H1 (cell line): ENCODE data around the gene CDC27. TPM values are rescaled to one million over a fixed set of nuclear protein-coding genes. Genes with fewer than 3 reads are reported as not detected.

Experiments
- CTCF ChIA-PET: fragments of 300-600 bp; sonication (Branson Sonifier 250); formaldehyde crosslinking; loops from one replicate; lab custom pipeline; 2021; ENCODE audit not compliant: partially characterized antibody; lab: Charles Lee
- POLR2A ChIA-PET: fragments of 300-600 bp; sonication (Branson Sonifier 250); formaldehyde crosslinking; loops from one replicate; lab custom pipeline; 2021; ENCODE audit warnings: inconsistent platforms; ENCODE audit not compliant: partially characterized antibody; lab: Charles Lee
- DNase-seq, 2 experiments: peaks; one replicate each; pipeline versions ENCODE4 v3.0.0 to v3.0.0-alpha.2; 2010 to 2022; ENCODE audit warnings: low spot score in 2 of 2, low read depth in 1 of 2, mixed read lengths in 1 of 2
- FAIRE-seq: peaks from 2 replicates; lab custom pipeline; 2011; peaks lifted over from hg19 to GRCh38; lab: Jason Lieb, UNC
- H2AFZ ChIP-seq: 2 replicates; pipeline ENCODE4 v1.8.1; 2012; ENCODE audit warnings: low read length, inconsistent platforms
- H2AK5ac ChIP-seq: 2 replicates; pipeline ENCODE4 v1.6.1; 2013; ENCODE audit warnings: low read depth, low read length
- H2BK120ac ChIP-seq: replicated peaks from 2 replicates; pipeline ENCODE3; 2013; ENCODE audit warnings: low read depth, low read length, inconsistent platforms
- H2BK12ac ChIP-seq: 2 replicates; pipeline ENCODE4 v1.6.1; 2013; ENCODE audit warnings: low read depth, low read length
- H2BK15ac ChIP-seq: 2 replicates; pipeline ENCODE4 v1.6.1; 2013; ENCODE audit warnings: low read length
- H2BK20ac ChIP-seq: 2 replicates; pipeline ENCODE4 v1.6.1; 2013; ENCODE audit warnings: low read length
- H2BK5ac ChIP-seq: 2 replicates; pipeline ENCODE4 v1.6.1; 2013; ENCODE audit warnings: low read depth, low read length
- H3K14ac ChIP-seq: 2 replicates; pipeline ENCODE4 v1.6.1; 2013; ENCODE audit warnings: inconsistent platforms; ENCODE audit not compliant: insufficient read length
- H3K18ac ChIP-seq: 2 replicates; pipeline ENCODE4 v1.6.1; 2013; ENCODE audit warnings: low read length; ENCODE audit errors: extremely low read depth
- H3K23ac ChIP-seq: 2 replicates; pipeline ENCODE4 v1.6.1; 2013; ENCODE audit warnings: inconsistent platforms; ENCODE audit not compliant: insufficient read length
- H3K23me2 ChIP-seq: 2 replicates; pipeline ENCODE4 v1.6.1; 2013; ENCODE audit warnings: low read depth, low read length
- H3K27ac ChIP-seq: 2 replicates; pipeline ENCODE4 v1.6.1; 2011; ENCODE audit warnings: low read depth, low read length, inconsistent platforms
- H3K27me3 ChIP-seq, 4 experiments: replicated peaks in 1 of 4; 1 replicate in 1 of 4; 2 replicates in 3 of 4; pipeline versions ENCODE4 v1.6.1 to v1.8.1; 2011 to 2013; ENCODE audit warnings: low read length in 3 of 4, mild to moderate bottlenecking in 3 of 4, inconsistent platforms in 2 of 4, mixed read lengths in 2 of 4, moderate library complexity in 1 of 4; ENCODE audit not compliant: control insufficient read depth in 3 of 4, insufficient read depth in 3 of 4; ENCODE audit errors: extremely low read depth in 1 of 4
- H3K36me3 ChIP-seq, 4 experiments: 2 replicates each; pipeline versions ENCODE4 v1.6.1 to v1.8.1; 2011 to 2013; ENCODE audit warnings: mild to moderate bottlenecking in 4 of 4, low read length in 3 of 4, moderate library complexity in 2 of 4, control low read depth in 1 of 4, inconsistent platforms in 1 of 4; ENCODE audit not compliant: insufficient read depth in 4 of 4, control insufficient read depth in 2 of 4
- H3K4ac ChIP-seq: replicated peaks from 2 replicates; pipeline ENCODE3; 2013; ENCODE audit warnings: low read length, low read depth, mixed read lengths, inconsistent platforms; ENCODE audit not compliant: insufficient read length
- H3K4me1 ChIP-seq, 4 experiments: replicated peaks in 1 of 4; 1 replicate in 1 of 4; 2 replicates in 3 of 4; pipeline versions ENCODE4 v1.6.1 to v1.8.1; 2011 to 2013; ENCODE audit warnings: low read length in 3 of 4, inconsistent platforms in 2 of 4, mixed read lengths in 1 of 4; ENCODE audit not compliant: insufficient read depth in 4 of 4, control insufficient read depth in 3 of 4
- H3K4me2 ChIP-seq, 2 experiments: 2 replicates each; pipeline versions ENCODE4 v1.6.1 to v1.8.1; 2011 to 2013; ENCODE audit warnings: low read depth in 2 of 2, low read length in 2 of 2, control low read depth in 1 of 2, inconsistent platforms in 1 of 2, mild to moderate bottlenecking in 1 of 2; ENCODE audit not compliant: insufficient read depth in 1 of 2
- H3K4me3 ChIP-seq, 4 experiments: fragments of 200-600, 300-600 bp in 1 of 4; sonication (generic), shearing (Covaris generic), sonication (Bioruptor Twin) in 1 of 4; 2 replicates each; pipeline versions ENCODE4 v1.5.1 to v1.8.1; 2011 to 2016; ENCODE audit warnings: low read length in 4 of 4, low read depth in 3 of 4, control low read depth in 2 of 4, inconsistent platforms in 2 of 4, mild to moderate bottlenecking in 2 of 4, mixed read lengths in 1 of 4, moderate library complexity in 1 of 4; ENCODE audit not compliant: insufficient read depth in 2 of 4; ENCODE audit errors: extremely low read depth in 1 of 4
- H3K56ac ChIP-seq: replicated peaks from 2 replicates; pipeline ENCODE3; 2013; ENCODE audit warnings: low read depth, mild to moderate bottlenecking, mixed read lengths, low read length, inconsistent platforms; ENCODE audit not compliant: insufficient read length
- H3K79me1 ChIP-seq: 2 replicates; pipeline ENCODE4 v1.6.1; 2013; ENCODE audit warnings: low read depth, low read length, control low read depth
- H3K79me2 ChIP-seq, 2 experiments: 2 replicates each; pipeline versions ENCODE4 v1.6.1 to v1.8.1; 2012 to 2013; ENCODE audit warnings: low read length in 2 of 2, mild to moderate bottlenecking in 2 of 2, inconsistent platforms in 1 of 2; ENCODE audit not compliant: insufficient read depth in 2 of 2, control insufficient read depth in 1 of 2
- H3K9ac ChIP-seq, 4 experiments: replicated peaks in 1 of 4; 1 replicate in 1 of 4; 2 replicates in 3 of 4; pipeline versions ENCODE4 v1.6.1 to v1.8.1; 2011 to 2013; ENCODE audit warnings: low read depth in 3 of 4, low read length in 3 of 4, control low read depth in 2 of 4, mild to moderate bottlenecking in 2 of 4, moderate library complexity in 2 of 4, inconsistent platforms in 1 of 4; ENCODE audit errors: extremely low read depth in 1 of 4
- H3K9me3 ChIP-seq, 2 experiments: 2 replicates each; pipeline versions ENCODE4 v1.6.1 to v1.8.1; 2012 to 2013; ENCODE audit warnings: mild to moderate bottlenecking in 2 of 2, moderate library complexity in 2 of 2, control low read depth in 1 of 2, inconsistent platforms in 1 of 2, low read depth in 1 of 2, low read length in 1 of 2, mixed read lengths in 1 of 2; ENCODE audit not compliant: insufficient read depth in 2 of 2
- H4K20me1 ChIP-seq, 2 experiments: replicated peaks in 1 of 2; 2 replicates each; pipeline versions ENCODE3 to v1.8.1; 2011 to 2013; ENCODE audit warnings: inconsistent platforms in 2 of 2, low read length in 2 of 2, mild to moderate bottlenecking in 1 of 2; ENCODE audit not compliant: insufficient read depth in 2 of 2, control insufficient read depth in 1 of 2
- H4K5ac ChIP-seq: 2 replicates; pipeline ENCODE4 v1.6.1; 2013; ENCODE audit warnings: low read length, low read depth, mixed read lengths, inconsistent platforms; ENCODE audit not compliant: insufficient read length
- H4K8ac ChIP-seq: 2 replicates; pipeline ENCODE4 v1.8.0; 2013; ENCODE audit warnings: mild to moderate bottlenecking, moderate library complexity, low read length, inconsistent platforms; ENCODE audit not compliant: insufficient read depth; ENCODE audit errors: extremely low read depth
- H4K91ac ChIP-seq: replicated peaks from 2 replicates; pipeline ENCODE3; 2013; ENCODE audit warnings: low read length, mixed read lengths, inconsistent platforms; ENCODE audit not compliant: insufficient read length
- CBX5 ChIP-seq: fragments of 300-800, 300-1000 bp; sonication (generic); IDR thresholded peaks from 2 replicates; pipeline ENCODE4 v1.7.1; 2016; ENCODE audit warnings: antibody characterized with exemption, low read length, low read depth
- CEBPB ChIP-seq: IDR thresholded peaks from 2 replicates; pipeline ENCODE4 v1.6.1; 2012; ENCODE audit warnings: low read depth, low read length
- CHD1 ChIP-seq: IDR thresholded peaks from 2 replicates; pipeline ENCODE4 v1.6.1; 2012; ENCODE audit warnings: low read depth, low read length, improper control_type of control experiment
- CREB1 ChIP-seq: IDR thresholded peaks from 2 replicates; pipeline ENCODE4 v1.6.1; 2012; ENCODE audit warnings: inconsistent platforms
- CTBP2 ChIP-seq: IDR thresholded peaks from 2 replicates; pipeline ENCODE4 v1.7.0; 2011; ENCODE audit warnings: borderline replicate concordance, mild to moderate bottlenecking, moderate library complexity, mixed read lengths, low read length; ENCODE audit not compliant: insufficient read depth, insufficient read length
- EP300 ChIP-seq, 2 experiments: IDR thresholded peaks; 1 replicate in 1 of 2; 2 replicates in 1 of 2; pipeline ENCODE4 v1.6.1; 2011 to 2012; ENCODE audit warnings: low read depth in 2 of 2, low read length in 2 of 2, mild to moderate bottlenecking in 2 of 2, borderline replicate concordance in 1 of 2, inconsistent platforms in 1 of 2, moderate library complexity in 1 of 2
- KDM1A ChIP-seq: fragments of 200-600, 300-600 bp; sonication (generic); IDR thresholded peaks from 2 replicates; pipeline ENCODE4 v1.7.1; 2016; ENCODE audit warnings: mild to moderate bottlenecking, low read length, borderline replicate concordance
- SP2 ChIP-seq: IDR thresholded peaks from 2 replicates; pipeline ENCODE4 v1.6.1; 2012; ENCODE audit warnings: mild to moderate bottlenecking, low read length, inconsistent platforms
- USF2 ChIP-seq: IDR thresholded peaks from 2 replicates; pipeline ENCODE4 v1.6.1; 2011; ENCODE audit warnings: low read length, improper control_type of control experiment
- WGBS, 2 experiments: shearing (Covaris generic) in 1 of 2; methylation state at CpG; one replicate each; pipeline versions ENCODE4 v1.1.6 to v1.1.7; 2013 to 2015; ENCODE audit warnings: low lambda C conversion rate in 2 of 2, mixed read lengths in 2 of 2, inconsistent platforms in 1 of 2, low coverage in 1 of 2, missing lambda C conversion rate in 1 of 2; ENCODE audit not compliant: insufficient replicate concordance in 2 of 2, insufficient coverage in 1 of 2, insufficient read length in 1 of 2; ENCODE audit errors: extremely low coverage in 1 of 2, missing lambda C conversion rate in 1 of 2; 5-methylcytosine and 5-hydroxymethylcytosine counted together
- polyA plus RNA-seq, 7 experiments: library from polyadenylated mRNA; depleted of rRNA in 3 of 7; stranded (reverse) in 5 of 7; unstranded in 2 of 7; fragments of >200 nt in 5 of 7; fragments of 200-250 nt in 2 of 7; gene quantifications; 1 replicate in 5 of 7; 2 replicates in 1 of 7; 4 replicates in 1 of 7; pipeline versions ENCODE4 v1.2.1 to v1.2.3, GENCODE V29; 2011 to 2013; ENCODE audit warnings: missing spikeins in 2 of 7, mixed read lengths in 2 of 7
- total RNA-seq: library from RNA; stranded (reverse); fragmentation: NEBNext Ultra II Directional; extraction: Animal tissue kit (Norgen Biotek cat#: 25700); gene quantifications from 2 replicates; pipeline ENCODE4 v1.2.1, GENCODE V29; 2021
- TF ChIP-seq, protein P1 (sequence below): IDR thresholded peaks from 2 replicates; pipeline ENCODE4 v1.6.1; 2011; ENCODE audit warnings: low read depth, mild to moderate bottlenecking, low read length; ENCODE audit not compliant: insufficient read depth

Gene CDC27
- total and polyA plus RNA-seq, 2 of the 8 experiments (the other 6 are each of a cell fraction or from before 2014, with no cell fraction given) = 41.9 to 87.5 TPM

DNA sequence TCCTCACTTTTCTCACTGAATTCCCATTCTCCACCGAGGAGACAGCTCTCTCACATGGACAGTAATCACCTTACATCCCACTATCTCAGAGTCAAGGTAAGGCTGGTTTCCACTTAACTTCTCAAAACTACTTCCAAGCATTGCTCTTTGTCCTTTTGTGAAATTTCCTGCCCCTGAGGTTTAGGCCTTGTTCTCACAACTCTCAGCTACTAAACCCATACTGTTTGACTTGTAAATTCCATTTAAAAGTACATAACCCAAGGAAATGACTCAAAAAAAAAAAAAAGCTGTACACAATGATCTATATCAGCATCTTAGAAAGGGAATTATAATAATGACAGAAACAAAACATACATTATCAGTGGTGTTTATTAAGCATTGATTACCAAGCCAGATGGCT is 8.8 kb downstream of the CDC27 start:
- WGBS, 2 experiments = 85% methylated on average over 1 of the region's 1 CpG; no CpG with 5 or more reads in 1 of the 2 experiments
- H3K4ac ChIP-seq = no peak overlapping the region
- no peak overlapping the region for H3K9ac ChIP-seq
- no peak overlapping the region for H3K27ac ChIP-seq
- H3K23me2 ChIP-seq = no peaks in the 10 kb centered on the region
- H3K23ac ChIP-seq = no peak overlapping the region
- no peak overlapping the region for H4K5ac ChIP-seq
- CTCF ChIA-PET = interaction anchor here (0.7 to 1.2 kb wide), 2 partner anchors 84 to 1427 kb away, joined by 3 read pairs; no protein-coding TSS in a partner anchor
- no peak overlapping the region for H2BK5ac ChIP-seq
- no peaks in the 10 kb centered on the region for H3K27me3 ChIP-seq
- H2BK20ac ChIP-seq = no peak overlapping the region
- DNase-seq (no peak), FAIRE-seq (no peak)
- H2AK5ac ChIP-seq = no peak overlapping the region
- no peak overlapping the region for H3K4me2 ChIP-seq
- no peak overlapping the region for H3K18ac ChIP-seq
- H3K9me3 ChIP-seq = no peaks in the 10 kb centered on the region
- no peak overlapping the region for H3K14ac ChIP-seq
- no peak overlapping the region for H3K56ac ChIP-seq
- H3K79me1 ChIP-seq = no peaks in the 10 kb centered on the region
- H4K91ac ChIP-seq = no peak overlapping the region
- H3K4me3 ChIP-seq = no peak overlapping the region
- peaks cover 0 to 28% (median 1%) of the 10 kb centered on the region in 4 experiments; a peak in 4 of 8 replicates for H3K36me3 ChIP-seq
- H4K20me1 ChIP-seq = peaks cover 6 to 10% of the 10 kb centered on the region in 2 experiments
- H2BK12ac ChIP-seq = no peak overlapping the region
- POLR2A ChIA-PET = no interaction called here
- no peak overlapping the region for H2AFZ ChIP-seq
- H2BK15ac ChIP-seq = no peak overlapping the region
- H2BK120ac ChIP-seq = no peak overlapping the region
- H4K8ac ChIP-seq = no peak overlapping the region
- H3K4me1 ChIP-seq = peaks cover 0 to 2% (median 0%) of the 10 kb centered on the region in 4 experiments; a peak in 2 of 7 replicates
- H3K79me2 ChIP-seq = peaks cover 0 to 73% of the 10 kb centered on the region in 2 experiments; a peak in 2 of 4 replicates
- TF ChIP-seq SP2 (no peak), CTBP2 (no peak), EP300 (IDR thresholded peaks at IDR 0.05; ENCODE audit: borderline replicate concordance in 1 of 2, low read depth in 2 of 2, low read length in 2 of 2) (no peak), CEBPB (no peak), CREB1 (no peak), USF2 (no peak), CBX5 (no peak), CHD1 (no peak), KDM1A (no peak)
- TF ChIP-seq, protein P1, sequence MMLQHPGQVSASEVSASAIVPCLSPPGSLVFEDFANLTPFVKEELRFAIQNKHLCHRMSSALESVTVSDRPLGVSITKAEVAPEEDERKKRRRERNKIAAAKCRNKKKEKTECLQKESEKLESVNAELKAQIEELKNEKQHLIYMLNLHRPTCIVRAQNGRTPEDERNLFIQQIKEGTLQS = no peak
